BJ (cell line): Measurements from ENCODE around the gene DPP6. TPM values are rescaled to one million over a fixed set of nuclear protein-coding genes. Genes with fewer than 3 reads are reported as not detected.

Experiments used
- CTCF ChIA-PET: fragments of 350-600 bp; formaldehyde crosslinking; extraction: SDS; loops from one replicate; lab custom pipeline; 2021; ENCODE audit warnings: antibody characterized with exemption, inconsistent platforms; lab: Yijun Ruan, JAX
- POLR2A ChIA-PET: fragments of 300-600 bp; sonication (Branson Sonifier 250); formaldehyde crosslinking; extraction: SDS; loops from one replicate; lab custom pipeline; 2021; ENCODE audit warnings: antibody characterized with exemption; lab: Charles Lee
- DNase-seq: peaks from one replicate; pipeline ENCODE4 v3.0.0-alpha.2; 2011; ENCODE audit warnings: low read depth
- H3K27me3 ChIP-seq: 2 replicates; pipeline ENCODE4 v1.6.0; 2011; ENCODE audit warnings: low read length; ENCODE audit not compliant: control insufficient read depth, insufficient read depth
- H3K36me3 ChIP-seq: 2 replicates; pipeline ENCODE4 v1.5.1; 2011; ENCODE audit warnings: low read length; ENCODE audit not compliant: control insufficient read depth, insufficient read depth
- H3K4me3 ChIP-seq: 2 replicates; pipeline ENCODE4 v1.5.1; 2011; ENCODE audit warnings: low read depth, mild to moderate bottlenecking, control low read depth, low read length
- polyA plus RNA-seq: library from polyadenylated mRNA; depleted of rRNA; stranded (reverse); fragments of >200 nt; gene quantifications from 2 replicates; pipeline ENCODE4 v1.2.3, GENCODE V29; 2011
- TF ChIP-seq, protein P1 (sequence below): IDR thresholded peaks from 2 replicates; pipeline ENCODE4 v1.5.1; 2011; ENCODE audit warnings: low read depth, mild to moderate bottlenecking, control low read depth, inconsistent platforms, low read length, moderate library complexity; ENCODE audit not compliant: insufficient read depth

The DPP6 gene
- polyA plus RNA-seq, 1 experiment = not detected

DNA sequence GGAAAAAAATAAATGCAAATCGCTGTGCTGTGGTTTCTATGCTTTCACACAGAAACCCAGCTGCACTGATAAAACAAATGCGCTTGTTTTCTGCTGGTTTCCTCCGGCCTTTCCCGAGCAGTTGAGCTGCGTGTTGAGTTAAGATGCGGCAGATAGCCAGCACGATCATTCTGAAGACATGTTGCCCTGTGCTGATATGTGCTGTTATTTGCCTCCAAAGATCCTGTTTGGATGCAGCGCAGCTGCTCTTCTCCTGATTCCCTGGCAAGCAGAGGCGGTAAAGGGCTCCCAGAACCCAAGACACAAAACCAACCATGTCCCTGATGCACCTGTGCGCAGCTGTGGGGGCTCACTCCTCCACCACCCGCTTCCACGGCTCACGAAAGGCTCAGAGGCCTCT lies 725.3 kb downstream of the DPP6 start:
- DNase-seq = no peak

DNA sequence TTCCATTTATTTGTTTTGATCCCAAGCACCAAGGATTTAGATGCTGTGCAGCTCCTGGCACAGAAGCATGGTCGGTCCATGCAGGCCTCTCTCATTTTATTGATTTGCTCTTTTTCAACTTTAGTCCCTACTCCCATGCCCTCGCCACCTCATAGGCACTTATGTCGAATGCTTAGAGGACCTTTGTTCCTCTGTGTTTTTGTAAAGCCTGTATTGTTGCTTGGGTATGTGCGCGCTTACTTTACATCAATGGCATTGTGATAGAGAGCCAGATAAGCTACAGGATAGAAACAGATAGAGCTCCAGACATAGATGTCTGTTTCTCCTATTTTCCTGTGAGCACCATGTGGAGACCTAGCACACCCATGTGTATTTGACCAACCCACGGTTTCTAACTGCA lies 725.7 kb downstream of the DPP6 start:
- Histone ChIP-seq H3K36me3 (no peaks in the 10 kb centered on the region), H3K27me3 (no peaks in the 10 kb centered on the region), H3K4me3 (no peak overlapping the region)
- no peak for DNase-seq
- TF ChIP-seq, protein P1, sequence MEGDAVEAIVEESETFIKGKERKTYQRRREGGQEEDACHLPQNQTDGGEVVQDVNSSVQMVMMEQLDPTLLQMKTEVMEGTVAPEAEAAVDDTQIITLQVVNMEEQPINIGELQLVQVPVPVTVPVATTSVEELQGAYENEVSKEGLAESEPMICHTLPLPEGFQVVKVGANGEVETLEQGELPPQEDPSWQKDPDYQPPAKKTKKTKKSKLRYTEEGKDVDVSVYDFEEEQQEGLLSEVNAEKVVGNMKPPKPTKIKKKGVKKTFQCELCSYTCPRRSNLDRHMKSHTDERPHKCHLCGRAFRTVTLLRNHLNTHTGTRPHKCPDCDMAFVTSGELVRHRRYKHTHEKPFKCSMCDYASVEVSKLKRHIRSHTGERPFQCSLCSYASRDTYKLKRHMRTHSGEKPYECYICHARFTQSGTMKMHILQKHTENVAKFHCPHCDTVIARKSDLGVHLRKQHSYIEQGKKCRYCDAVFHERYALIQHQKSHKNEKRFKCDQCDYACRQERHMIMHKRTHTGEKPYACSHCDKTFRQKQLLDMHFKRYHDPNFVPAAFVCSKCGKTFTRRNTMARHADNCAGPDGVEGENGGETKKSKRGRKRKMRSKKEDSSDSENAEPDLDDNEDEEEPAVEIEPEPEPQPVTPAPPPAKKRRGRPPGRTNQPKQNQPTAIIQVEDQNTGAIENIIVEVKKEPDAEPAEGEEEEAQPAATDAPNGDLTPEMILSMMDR = no peak
- CTCF ChIA-PET = interaction anchor here (0.7 kb wide), 1 partner anchor 1701 kb away, joined by 3 read pairs; no protein-coding TSS in a partner anchor
- POLR2A ChIA-PET = no interaction called here

More for the DNA sequence above, 725.3 kb downstream of the DPP6 start:
- TF ChIP-seq, protein P1 = no peak
- Histone ChIP-seq H3K36me3 (no peaks in the 10 kb centered on the region), H3K27me3 (no peaks in the 10 kb centered on the region), H3K4me3 (no peak overlapping the region)
- ChIA-PET CTCF (interaction anchor here (0.7 kb wide), 1 partner anchor 133 kb away, joined by 3 read pairs; no protein-coding TSS in a partner anchor), POLR2A (no interaction called here)

DNA sequence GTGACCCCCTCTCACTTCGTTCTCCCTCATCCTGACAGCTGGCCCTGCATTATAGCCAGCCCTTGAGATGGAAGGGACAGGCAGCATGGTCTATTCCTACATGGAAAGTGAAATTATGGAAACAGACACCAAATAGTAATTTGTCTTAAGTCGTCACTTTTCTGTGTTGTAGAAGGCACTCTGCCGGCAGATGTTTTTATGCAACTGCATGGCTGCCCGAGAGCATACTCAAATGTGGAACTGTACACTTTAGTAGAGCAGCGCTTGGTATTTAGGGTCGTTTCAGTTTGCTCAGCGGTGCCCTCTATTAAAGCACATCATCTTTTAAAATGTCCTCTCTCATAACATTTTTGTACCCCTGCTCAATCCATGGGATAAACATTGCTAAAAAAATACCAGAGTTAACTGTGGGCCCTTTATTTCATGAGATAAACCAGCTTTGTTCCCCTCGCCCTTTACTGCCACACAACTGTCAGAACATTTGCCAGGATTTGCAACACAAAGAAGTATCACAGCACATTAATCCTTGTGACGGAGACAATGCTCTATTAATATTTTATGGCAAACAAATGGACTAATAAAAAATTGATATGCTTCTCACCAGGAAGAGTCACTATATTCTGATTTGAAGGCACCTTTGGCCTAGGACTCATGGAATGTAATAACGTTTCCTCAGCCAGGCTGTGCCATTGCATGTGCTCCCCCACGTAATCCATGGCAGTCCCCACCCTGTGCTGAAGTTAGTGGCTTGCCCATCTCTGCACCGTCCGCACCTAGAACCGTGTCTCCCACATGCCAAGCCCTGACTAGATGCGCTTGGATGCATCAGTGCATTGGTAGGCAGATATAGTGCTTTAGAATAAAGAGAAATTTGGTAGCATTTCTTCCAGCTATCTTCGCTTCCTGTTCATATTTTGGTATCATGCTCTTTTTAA lies 729.4 kb downstream of the DPP6 start:
- DNase-seq = no peak
- ChIA-PET POLR2A (no interaction called here), CTCF (no interaction called here)
- TF ChIP-seq, protein P1 = no peak
- H3K27me3 ChIP-seq = no peaks in the 10 kb centered on the region
- no peaks in the 10 kb centered on the region for H3K36me3 ChIP-seq
- no peak overlapping the region for H3K4me3 ChIP-seq

DNA sequence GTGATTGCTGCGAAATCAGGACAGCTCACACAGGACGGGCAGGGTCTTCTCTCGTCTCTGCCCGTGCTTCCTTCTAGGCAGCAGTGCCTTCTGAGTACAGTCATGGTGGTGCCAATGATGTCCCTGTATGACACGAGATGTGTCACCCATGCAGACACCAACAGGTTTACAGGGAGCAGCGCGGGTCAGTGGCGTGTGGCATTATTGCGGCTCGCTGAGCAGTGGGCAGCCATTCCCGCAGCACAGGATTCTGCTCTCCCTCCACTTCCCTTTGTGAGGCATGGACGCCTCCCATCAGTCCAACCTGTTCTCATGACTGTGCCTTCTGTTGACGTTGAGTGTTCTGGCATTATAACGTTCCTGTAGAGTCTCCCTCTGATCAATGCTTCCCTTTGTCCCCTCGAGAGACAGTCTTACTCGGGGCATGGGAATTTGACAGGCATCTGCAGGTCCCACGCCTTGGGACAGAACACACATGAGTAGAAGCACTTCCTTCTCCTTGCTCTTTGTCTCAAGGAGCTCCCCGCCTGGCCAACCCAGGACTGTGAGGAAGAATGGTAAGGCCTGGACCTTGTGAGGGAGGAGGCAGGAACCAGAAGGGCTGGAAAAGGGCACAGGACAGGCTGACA lies 731.2 kb downstream of the DPP6 start:
- Histone ChIP-seq H3K4me3 (no peak overlapping the region), H3K36me3 (no peaks in the 10 kb centered on the region), H3K27me3 (no peaks in the 10 kb centered on the region)
- ChIA-PET POLR2A (no interaction called here), CTCF (no interaction called here)
- no peak for DNase-seq
- TF ChIP-seq, protein P1 = no peak

DNA sequence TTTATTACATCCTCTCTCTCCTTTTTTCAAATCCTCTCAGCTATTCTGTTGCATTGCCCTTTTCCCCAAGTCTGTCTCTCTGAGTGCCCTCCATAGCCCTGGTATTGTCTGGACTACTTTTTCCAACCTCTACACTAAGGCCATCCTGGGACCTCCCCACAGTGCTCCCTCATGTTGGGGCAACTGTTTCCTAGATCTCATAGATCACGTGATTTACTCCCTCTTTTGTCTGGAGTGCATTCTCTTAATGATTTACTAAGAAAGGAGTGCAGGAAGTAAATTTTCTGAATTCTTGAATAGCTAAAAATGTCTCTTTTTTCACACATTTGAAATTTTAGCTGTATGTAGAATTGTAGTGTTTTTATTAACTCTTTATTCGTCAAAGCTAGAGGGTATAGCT lies 733.7 kb downstream of the DPP6 start:
- Histone ChIP-seq H3K4me3 (no peak overlapping the region), H3K36me3 (no peaks in the 10 kb centered on the region), H3K27me3 (no peaks in the 10 kb centered on the region)
- ChIA-PET CTCF (no interaction called here), POLR2A (no interaction called here)
- DNase-seq = no peak
- TF ChIP-seq, protein P1 = no peak
